Colonic mucosa (tissue), 4 donors: ENCODE measurements around the gene ZDHHC14. TPM values are rescaled to one million over a fixed set of nuclear protein-coding genes. Genes with fewer than 3 reads are reported as not detected.

ENCODE experiments used
- DNase-seq: peaks from one replicate; pipeline ENCODE4 v3.0.0-alpha.2; 2020
- H3K27ac ChIP-seq: fragments of 200-600 bp; one replicate; pipeline ENCODE4 v1.8.0; 2021
- H3K27me3 ChIP-seq: fragments of 200-600 bp; one replicate; pipeline ENCODE4 v1.8.0; 2021
- H3K36me3 ChIP-seq: fragments of 200-600 bp; one replicate; pipeline ENCODE4 v1.8.0; 2021
- H3K4me1 ChIP-seq: fragments of 200-600 bp; one replicate; pipeline ENCODE4 v1.8.0; 2021; ENCODE audit warnings: mild to moderate bottlenecking
- H3K4me3 ChIP-seq: fragments of 200-600 bp; one replicate; pipeline ENCODE4 v1.8.0; 2021
- H3K9ac ChIP-seq, 2 donors: one replicate each; pipeline ENCODE4 v1.7.0; 2013; ENCODE audit warnings: control low read depth in 2 of 2, low read depth in 2 of 2, low read length in 2 of 2
- H3K9me3 ChIP-seq: fragments of 200-600 bp; one replicate; pipeline ENCODE4 v1.8.0; 2021
- intact Hi-C: fragments of 100-400 bp; cut with DNase I; formaldehyde crosslinking; loops from one replicate; pipeline ENCODE4 v1.14.1; 2022
- total RNA-seq, 2 donors: library from RNA; stranded (reverse); fragmentation: NEBNext Ultra II Directional in 1 of 2; extraction: Animal tissue kit (Norgen Biotek cat#: 25700) in 1 of 2; gene quantifications; one replicate each; pipeline ENCODE4 v1.2.1, GENCODE V29; 2021
- TF ChIP-seq, protein P1 (sequence below): fragments of 200-600 bp; IDR thresholded peaks from one replicate; pipeline ENCODE4 v1.8.0; 2022; ENCODE audit warnings: antibody characterized with exemption, mild to moderate bottlenecking
- donor health status: healthy.
- donor health status: DM: no; HTN: no; CAD: no.
- donor health status: DM: no; HTN: no; CAD: no.

ZDHHC14 gene
- total RNA-seq, 2 donors from 2014 or later: 8.4 to 11.4 TPM

DNA sequence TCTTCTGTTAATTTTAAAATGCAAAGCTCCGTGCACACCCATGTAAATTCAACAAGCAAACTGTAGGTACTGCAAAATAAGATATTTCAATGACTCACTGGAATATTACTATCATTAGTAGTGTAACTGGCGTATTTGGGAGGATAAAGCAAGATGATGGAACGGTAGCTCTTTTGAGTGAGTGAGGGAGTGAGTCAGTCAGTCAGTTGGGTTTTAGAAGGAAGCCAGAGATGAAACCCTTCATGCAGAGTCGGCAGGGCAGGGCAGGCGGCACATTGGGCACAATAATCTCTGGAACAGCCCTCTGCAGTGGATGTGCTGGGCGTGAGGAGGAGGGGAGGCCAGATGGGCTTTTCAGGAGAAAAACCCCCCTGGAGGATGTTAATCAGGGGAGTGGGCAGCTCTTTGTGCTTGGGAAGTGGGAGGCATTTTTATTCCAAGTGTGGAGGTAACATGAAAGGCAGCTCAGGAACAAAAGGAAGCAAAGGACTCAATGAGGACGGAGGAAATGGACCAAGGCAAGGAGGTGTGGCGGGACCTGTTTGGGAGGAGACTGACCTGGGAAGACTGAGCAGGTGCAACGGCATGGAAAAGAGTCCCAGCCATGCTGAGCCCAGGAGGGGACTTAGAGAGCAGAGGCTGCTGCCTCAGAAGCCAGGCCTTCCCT, 171.2 kb downstream of the ZDHHC14 start:
- intact Hi-C loops: no loop called here
- Histone ChIP-seq H3K4me3 (no peak overlapping the region), H3K9me3 (no peaks in the 10 kb centered on the region), H3K27ac (no peak overlapping the region), H3K27me3 (no peaks in the 10 kb centered on the region), H3K4me1 (no peaks in the 10 kb centered on the region), H3K36me3 (no peaks in the 10 kb centered on the region), H3K9ac (no peak overlapping the region)
- TF ChIP-seq, protein P1, sequence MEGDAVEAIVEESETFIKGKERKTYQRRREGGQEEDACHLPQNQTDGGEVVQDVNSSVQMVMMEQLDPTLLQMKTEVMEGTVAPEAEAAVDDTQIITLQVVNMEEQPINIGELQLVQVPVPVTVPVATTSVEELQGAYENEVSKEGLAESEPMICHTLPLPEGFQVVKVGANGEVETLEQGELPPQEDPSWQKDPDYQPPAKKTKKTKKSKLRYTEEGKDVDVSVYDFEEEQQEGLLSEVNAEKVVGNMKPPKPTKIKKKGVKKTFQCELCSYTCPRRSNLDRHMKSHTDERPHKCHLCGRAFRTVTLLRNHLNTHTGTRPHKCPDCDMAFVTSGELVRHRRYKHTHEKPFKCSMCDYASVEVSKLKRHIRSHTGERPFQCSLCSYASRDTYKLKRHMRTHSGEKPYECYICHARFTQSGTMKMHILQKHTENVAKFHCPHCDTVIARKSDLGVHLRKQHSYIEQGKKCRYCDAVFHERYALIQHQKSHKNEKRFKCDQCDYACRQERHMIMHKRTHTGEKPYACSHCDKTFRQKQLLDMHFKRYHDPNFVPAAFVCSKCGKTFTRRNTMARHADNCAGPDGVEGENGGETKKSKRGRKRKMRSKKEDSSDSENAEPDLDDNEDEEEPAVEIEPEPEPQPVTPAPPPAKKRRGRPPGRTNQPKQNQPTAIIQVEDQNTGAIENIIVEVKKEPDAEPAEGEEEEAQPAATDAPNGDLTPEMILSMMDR: no peak
- DNase-seq: no peak

DNA sequence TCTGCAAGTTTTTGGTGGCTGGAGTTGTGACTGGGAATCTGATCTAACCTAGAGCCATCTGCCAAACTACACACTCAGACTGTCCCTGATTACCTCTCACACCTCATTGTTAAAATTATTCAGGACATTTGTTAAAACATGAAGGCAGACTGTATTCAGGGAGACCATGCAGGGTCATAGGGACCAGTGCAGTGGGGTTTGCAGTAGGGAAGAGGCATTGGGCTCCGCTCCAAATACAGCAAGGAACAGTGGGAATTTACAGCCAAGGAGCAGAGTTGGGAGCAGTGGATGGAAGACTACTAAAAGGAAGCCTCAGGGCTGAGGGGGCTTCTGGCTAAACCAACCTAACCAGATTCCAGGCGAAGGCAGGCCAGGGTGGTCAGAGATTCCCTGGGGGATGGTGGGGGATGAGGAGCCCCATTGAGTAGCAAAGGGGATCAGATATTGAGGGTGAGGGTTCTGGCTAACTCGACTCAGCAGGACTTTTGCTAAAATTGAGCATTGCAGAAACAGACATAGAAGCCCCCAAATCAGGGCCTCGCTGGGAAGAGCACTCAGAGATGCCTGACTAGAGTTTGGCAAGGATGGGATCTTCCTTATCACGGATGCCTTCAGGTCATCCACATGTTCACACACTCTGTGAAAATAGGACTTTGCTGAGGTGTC, 172.0 kb downstream of the ZDHHC14 start:
- Histone ChIP-seq H3K27me3 (no peaks in the 10 kb centered on the region), H3K36me3 (no peaks in the 10 kb centered on the region), H3K27ac (no peak overlapping the region), H3K4me1 (no peaks in the 10 kb centered on the region), H3K9me3 (no peaks in the 10 kb centered on the region), H3K4me3 (no peak overlapping the region), H3K9ac (no peak overlapping the region)
- TF ChIP-seq, protein P1: no peak
- no peak for DNase-seq
- intact Hi-C loops: no loop called here

DNA sequence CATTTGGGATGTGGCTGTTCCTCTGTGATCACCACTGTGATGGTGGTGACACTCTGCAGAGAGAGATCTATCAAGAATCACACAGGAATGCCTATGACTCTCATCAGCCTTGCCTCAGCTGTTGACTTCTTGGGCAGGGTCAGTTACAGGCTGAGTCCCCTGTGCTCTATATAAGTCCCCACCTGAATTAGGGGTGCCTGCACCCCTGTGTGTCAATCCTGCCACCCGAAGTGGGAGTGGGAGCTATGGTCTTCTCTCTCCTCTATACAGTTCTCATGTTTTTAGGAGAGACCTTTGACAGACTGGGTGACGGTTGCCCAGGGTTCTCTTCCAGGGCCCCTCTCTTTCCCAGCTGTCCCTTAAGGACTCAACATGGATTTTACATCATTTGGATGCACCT, 173.8 kb downstream of the ZDHHC14 start:
- no peaks in the 10 kb centered on the region for H3K4me1 ChIP-seq
- TF ChIP-seq, protein P1: no peak
- H3K27ac ChIP-seq: no peak overlapping the region
- H3K4me3 ChIP-seq: no peak overlapping the region
- H3K9ac ChIP-seq: no peak overlapping the region
- no peak for DNase-seq
- intact Hi-C loops: no loop called here
- no peaks in the 10 kb centered on the region for H3K9me3 ChIP-seq
- H3K27me3 ChIP-seq: no peaks in the 10 kb centered on the region
- H3K36me3 ChIP-seq: no peaks in the 10 kb centered on the region

DNA sequence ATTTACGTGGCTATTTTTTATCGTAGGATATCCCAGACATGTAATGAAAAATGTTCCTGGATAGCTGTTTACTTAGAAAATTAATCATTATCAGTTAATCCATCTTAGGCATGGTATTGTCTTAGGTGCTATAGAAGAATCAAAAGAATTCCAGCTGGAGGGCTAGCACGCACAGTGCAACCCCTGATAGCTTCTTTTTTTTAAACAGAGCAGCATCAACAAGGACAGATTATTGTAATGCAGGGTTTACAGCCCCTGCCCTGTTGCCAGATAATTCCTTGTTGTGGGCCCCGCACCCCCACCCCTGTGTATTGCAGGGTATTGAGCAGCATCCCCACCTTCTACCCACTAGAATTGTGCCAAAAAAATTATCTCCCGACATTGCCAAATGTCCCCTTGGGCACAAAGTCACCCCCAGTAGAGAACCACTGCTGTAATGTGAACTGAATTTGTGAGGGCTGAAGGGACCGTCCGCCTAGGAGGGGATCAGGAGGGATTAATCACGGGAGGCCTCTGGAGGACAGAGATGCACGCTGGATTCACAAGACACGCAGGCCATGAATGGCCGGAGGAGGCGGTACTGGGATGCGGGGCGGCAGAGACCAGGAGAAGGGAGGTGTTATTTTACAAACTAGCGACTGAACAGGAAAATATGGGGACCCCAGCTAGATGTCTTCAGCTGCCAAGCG, 174.6 kb downstream of the ZDHHC14 start:
- DNase-seq: no peak
- intact Hi-C loops: no loop called here
- Histone ChIP-seq H3K4me3 (no peak overlapping the region), H3K9me3 (no peaks in the 10 kb centered on the region), H3K9ac (no peak overlapping the region), H3K4me1 (no peaks in the 10 kb centered on the region), H3K36me3 (no peaks in the 10 kb centered on the region), H3K27ac (no peak overlapping the region), H3K27me3 (no peaks in the 10 kb centered on the region)
- TF ChIP-seq, protein P1: no peak

DNA sequence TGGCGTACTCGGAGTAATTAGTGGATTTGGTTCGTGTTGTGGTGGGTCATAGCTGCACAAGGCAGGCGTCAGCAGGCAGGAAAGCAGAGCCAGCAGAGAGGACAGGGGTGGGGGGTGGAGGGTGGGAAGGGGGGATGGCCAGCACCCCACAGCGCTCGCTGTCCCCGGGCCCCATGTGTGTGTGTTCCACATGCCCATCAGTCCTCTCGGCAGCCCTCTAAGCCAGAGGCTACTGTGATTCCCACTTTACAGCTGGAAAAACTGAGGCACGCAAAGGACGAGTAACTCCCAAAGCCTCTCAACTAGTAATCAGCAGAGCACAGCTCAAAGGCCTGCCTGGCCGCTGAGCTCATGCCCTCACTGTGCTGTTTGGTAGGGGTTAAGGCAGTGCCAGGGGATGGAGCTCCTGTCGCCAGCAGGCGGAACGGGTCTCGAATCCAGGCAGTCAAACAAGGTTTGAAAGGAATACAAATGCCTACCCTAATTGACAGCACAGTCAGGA, 175.2 kb downstream of the ZDHHC14 start:
- no peak overlapping the region for H3K27ac ChIP-seq
- intact Hi-C loops: no loop called here
- no peaks in the 10 kb centered on the region for H3K27me3 ChIP-seq
- H3K9ac ChIP-seq: no peak overlapping the region
- no peaks in the 10 kb centered on the region for H3K4me1 ChIP-seq
- H3K36me3 ChIP-seq: no peaks in the 10 kb centered on the region
- no peaks in the 10 kb centered on the region for H3K9me3 ChIP-seq
- TF ChIP-seq, protein P1: no peak
- H3K4me3 ChIP-seq: no peak overlapping the region
- DNase-seq: peak; percentile 12
